Measurements from ENCODE around the gene CNTNAP5.

DNA sequence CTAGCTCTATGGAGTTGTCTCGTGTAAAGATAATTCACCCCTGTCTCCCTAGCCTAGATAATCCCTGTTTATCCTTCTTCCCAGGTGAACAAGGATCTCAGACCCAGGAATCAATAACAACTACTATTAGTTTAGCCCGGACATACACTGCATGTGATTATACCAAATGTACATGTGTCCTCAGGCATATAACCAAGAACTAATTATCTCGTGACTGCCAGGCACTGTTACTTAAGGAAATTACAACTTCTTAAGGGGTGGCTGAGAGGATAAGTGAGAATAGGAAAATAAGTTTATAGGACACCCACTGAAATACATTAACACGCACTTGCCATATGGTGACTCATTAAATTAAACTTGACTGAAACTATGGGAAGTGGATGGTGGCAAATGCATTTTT, 126.6 kb downstream of the CNTNAP5 start:
- TF ChIP-seq POLR2A (IDR thresholded peaks at IDR 0.05; ENCODE audit: extremely low read depth, insufficient read length): no peak
- TF ChIP-seq, protein P1, sequence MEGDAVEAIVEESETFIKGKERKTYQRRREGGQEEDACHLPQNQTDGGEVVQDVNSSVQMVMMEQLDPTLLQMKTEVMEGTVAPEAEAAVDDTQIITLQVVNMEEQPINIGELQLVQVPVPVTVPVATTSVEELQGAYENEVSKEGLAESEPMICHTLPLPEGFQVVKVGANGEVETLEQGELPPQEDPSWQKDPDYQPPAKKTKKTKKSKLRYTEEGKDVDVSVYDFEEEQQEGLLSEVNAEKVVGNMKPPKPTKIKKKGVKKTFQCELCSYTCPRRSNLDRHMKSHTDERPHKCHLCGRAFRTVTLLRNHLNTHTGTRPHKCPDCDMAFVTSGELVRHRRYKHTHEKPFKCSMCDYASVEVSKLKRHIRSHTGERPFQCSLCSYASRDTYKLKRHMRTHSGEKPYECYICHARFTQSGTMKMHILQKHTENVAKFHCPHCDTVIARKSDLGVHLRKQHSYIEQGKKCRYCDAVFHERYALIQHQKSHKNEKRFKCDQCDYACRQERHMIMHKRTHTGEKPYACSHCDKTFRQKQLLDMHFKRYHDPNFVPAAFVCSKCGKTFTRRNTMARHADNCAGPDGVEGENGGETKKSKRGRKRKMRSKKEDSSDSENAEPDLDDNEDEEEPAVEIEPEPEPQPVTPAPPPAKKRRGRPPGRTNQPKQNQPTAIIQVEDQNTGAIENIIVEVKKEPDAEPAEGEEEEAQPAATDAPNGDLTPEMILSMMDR (IDR thresholded peaks at IDR 0.05; ENCODE audit: low read depth, low read length): no peak
- no peak for TF ChIP-seq MAX (IDR thresholded peaks at IDR 0.05; ENCODE audit: low read depth, low read length)
